Hematopoietic multipotent progenitor cell (in vitro differentiated cells): ENCODE measurements around the gene ATF6. TPM values are rescaled to one million over a fixed set of nuclear protein-coding genes. Genes with fewer than 3 reads are reported as not detected.

Source experiments
- DNase-seq, 3 donors: peaks; one replicate each; pipeline ENCODE4 v3.0.0-alpha.2; 2011 to 2015; ENCODE audit warnings: low read depth in 2 of 3, low spot score in 2 of 3
- total RNA-seq: library from RNA; depleted of rRNA; stranded (reverse); fragments of >200 nt; gene quantifications from one replicate; pipeline ENCODE4 v1.2.3, GENCODE V29; 2012

Gene ATF6
- total RNA-seq, 1 donor, result 17.0 TPM

GRCh38 chr1:161956097-161956496 is 190.0 kb downstream of the ATF6 start:
- no peak for DNase-seq

DNA sequence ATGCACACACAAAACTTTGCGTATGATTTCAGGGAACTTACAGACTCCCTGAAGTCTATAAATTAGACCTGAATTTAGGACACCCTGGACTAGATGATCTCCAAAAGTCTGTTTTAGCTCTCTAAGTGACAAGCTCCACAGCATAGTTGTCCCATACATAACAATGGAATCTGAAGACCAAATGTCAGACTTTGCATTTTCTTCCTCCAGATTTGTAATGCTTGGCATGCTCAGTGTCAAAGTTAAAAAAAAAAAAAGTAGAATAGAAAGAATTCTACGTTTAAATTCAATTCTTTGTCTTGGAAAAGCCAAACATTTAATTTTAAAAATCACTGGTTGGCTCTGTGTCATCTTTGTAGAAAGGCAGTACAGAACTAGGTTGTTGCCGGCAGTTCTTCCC is 190.8 kb downstream of the ATF6 start:
- DNase-seq, result no peak

DNA sequence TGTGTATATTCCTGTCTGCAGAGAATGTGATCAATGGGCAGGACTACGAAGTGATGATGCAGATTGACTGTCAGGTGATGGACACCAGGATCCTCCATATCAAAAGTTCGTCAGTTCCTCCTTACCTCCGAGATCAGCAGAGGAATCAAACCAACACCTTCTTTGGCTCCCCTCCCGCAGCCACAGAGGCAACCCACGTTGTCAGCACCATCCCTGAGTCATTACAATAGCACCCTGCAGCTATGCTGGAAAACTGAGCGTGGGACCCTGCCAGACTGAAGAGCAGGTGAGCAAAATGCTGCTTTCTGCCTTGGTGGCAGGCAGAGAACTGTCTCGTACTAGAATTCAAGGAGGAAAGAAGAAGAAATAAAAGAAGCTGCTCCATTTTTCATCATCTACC is 192.3 kb downstream of the ATF6 start:
- no peak for DNase-seq

- DNase-seq, result peak in 1 of 3 donors; percentile 17
Observed at GRCh38 chr1:161962091-161962887, 196.2 kb downstream of the ATF6 start.

DNA sequence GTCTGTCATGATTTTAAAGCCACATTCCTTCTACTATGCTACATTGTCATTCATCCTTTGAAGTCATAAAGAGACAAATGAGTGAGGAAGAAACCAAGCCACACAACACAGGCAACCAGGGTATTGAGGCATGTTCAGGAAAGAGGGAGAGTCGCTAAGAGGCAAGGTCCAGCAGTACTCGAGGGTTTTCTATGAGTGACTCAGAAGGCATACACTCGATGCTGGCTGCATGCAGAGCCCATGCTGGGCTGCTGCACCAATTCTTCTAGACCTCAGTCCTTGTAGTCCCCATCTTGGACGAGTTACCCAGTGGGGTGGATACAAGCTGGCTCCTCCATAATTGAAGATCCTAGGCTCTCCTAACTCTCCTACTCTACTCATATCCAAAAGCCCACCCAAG is 199.9 kb downstream of the ATF6 start:
- DNase-seq, result no peak

DNA sequence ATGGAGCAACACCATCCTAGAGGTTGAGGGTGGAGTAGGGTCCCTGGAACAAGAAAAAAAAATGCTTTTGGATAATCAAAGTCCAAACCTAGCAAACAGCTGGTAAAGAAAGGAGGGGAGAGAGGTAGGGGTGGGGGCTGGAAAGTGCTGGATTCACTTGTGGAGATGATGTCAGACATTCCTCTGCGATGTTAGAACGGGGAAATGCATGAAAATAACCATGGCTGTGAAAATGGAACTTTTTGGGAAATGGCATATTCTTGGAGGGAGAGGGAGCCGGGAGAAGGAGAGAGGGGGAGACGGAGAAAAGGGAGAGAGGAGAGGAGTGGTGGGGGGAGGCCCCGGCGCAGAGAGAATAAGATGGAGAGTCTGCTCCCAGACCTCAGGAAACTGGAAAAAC is 203.9 kb downstream of the ATF6 start:
- DNase-seq, result no peak

DNA sequence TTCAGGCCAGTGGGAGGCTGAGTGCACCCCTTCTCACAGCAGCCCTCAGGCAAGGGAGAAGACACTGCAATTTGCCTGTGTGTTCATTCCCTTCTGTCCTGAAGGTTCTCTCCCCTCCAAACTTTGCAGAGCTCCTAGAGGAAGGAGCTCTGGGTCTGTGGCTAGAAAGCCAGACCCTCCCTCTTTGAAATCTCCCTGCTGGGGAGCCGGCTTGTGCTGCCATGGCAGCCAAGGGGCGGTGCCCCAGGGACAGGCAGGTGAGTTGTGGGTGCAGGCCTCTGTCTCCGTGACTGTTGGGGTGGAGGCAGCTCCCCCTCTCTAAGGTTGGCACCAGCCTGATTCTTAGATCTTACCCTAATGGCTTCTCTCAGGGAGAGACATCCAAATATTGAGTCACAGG is 204.5 kb downstream of the ATF6 start:
- no peak for DNase-seq

DNA sequence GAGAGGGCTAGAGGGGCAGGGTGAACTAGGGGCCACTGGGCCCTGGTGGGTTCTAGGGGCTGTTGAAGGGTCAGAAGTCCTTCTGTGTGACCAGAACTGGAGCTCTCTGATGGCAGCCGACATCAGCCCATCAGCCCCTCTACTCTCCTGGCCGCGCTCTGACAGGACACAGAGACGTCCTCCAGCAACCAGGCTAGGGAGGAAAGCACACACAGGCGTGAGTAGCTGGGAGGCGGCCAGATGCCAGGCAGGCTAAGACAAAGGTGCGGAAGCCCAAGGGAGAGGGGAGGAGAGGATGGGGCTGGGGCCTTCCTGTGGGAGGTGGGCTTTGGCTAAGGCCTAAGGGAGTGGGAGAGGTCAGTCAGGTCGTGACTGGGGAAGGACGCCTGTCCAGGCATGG is 206.7 kb downstream of the ATF6 start:
- DNase-seq, result no peak

- DNase-seq, result no peak
Observed at GRCh38 chr1:161973924-161974845, 208.1 kb downstream of the ATF6 start.

GRCh38 chr1:161978011-161978790 is 212.1 kb downstream of the ATF6 start:
- no peak for DNase-seq

DNA sequence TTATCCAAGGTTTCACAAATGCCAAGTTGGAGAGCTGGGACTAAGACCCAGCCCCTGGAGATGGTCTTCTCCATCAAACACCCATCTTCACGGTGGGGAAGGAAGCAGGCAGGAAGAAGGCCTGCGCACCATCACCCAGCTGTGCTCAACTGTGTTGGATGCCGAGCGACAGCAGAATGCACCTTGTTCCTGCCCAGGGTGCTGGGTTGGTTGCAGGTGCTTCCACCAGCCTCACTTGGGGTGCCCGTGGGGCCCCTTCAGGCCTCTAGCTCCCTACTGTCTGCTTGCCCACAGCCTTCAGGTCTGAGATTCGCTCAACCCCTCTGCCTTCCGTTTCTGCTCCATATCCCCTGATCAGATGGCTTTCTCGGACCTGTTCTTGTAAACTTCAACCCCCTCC is 215.0 kb downstream of the ATF6 start:
- no peak for DNase-seq

DNA sequence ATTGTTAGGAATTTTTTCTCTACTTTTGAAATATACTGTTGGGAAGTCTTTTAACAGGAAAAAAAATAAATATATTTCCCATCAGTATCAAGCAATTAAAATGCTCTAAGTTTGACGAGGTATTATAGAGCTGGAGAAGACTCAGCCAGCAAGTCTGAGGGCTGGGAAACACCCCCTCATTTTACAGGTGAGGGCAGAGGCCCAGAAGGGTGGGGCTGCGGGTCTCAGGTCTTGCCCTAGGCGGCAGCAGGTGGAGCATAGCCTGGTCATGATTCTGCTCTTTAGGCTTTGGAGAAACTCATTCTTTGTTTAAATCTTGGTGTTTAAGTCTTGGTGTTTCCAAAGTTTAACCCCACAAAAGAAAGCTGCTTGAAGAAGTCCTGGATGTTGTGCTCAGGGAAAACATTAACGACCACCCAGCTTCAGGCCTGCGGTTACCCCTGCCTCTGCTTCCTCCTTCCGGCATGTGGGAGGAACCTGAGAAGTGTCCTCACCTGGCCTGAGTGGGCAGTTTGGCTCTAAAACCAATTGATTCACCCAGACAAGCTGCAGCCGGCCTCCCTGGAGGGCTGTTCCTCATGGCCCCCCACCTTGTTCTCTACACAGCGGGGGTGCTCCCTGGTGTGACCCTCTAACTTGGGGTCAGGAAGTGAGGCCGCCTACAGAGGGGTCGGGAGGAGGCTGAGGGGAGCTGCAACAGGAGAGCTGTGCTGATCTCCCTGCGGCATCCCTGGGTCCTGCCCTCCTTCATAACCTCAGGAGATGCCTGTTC is 215.8 kb downstream of the ATF6 start:
- DNase-seq, result no peak

DNA sequence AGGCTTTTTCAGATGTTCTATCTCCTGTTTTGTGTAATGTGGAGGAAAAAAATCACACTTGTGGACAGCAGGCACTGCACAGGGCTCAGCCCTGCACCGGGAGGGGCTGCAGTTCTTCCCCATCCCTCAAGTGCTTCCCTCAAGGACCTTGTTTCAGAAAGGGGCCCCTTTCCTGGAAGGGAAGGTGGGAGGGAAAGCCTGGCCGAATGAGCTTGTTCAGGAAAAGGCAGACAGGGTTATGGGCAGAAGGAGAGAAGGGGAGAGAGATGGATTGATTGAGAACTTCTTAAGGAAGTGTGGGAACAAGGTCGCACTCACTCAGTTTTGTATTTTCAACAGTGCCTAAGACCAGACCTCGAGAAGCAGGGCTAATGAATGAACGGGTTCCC is 216.4 kb downstream of the ATF6 start:
- DNase-seq, result no peak

DNA sequence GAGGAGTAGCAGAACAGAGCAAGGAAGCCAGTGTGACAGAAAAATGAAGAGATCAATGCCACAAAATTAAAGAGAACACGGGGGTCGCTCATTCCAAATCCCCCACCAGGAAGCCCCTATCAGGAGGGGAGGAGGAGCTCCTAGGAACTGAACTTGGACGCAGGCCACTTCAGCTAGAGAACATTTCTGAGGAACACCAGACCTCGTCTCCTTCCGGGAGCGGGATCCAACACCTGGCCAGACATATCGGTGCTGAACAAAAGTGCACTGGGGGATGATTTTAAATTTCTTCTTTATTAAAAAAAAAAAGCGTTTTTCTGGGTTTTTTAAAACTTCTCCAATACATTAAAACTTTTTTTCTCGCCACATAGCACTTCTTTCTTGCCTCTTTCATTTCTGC is 216.8 kb downstream of the ATF6 start:
- DNase-seq, result no peak

- no peak for DNase-seq
Observed at GRCh38 chr1:161983725-161984124, 217.6 kb downstream of the ATF6 start.

- DNase-seq, result no peak
Observed at GRCh38 chr1:161985301-161985822, 219.2 kb downstream of the ATF6 start.

GRCh38 chr1:161986328-161986727 is 220.2 kb downstream of the ATF6 start:
- no peak for DNase-seq

- no peak for DNase-seq
Observed at GRCh38 chr1:161987303-161987702, 221.2 kb downstream of the ATF6 start.

GRCh38 chr1:161987872-161988271 is 221.8 kb downstream of the ATF6 start:
- no peak for DNase-seq

- DNase-seq, result no peak
Observed at GRCh38 chr1:161988413-161988812, 222.3 kb downstream of the ATF6 start.
